NCI-H1105 treated with DMSO at 0.1 percent for 48 hours (cell line): ENCODE measurements around the gene SEPHS2.
"Not testable (repeated sequence)": the region's sequence is repeated elsewhere in the genome, so short reads cannot be mapped to it uniquely, and the experiment has no call there.

Experiments
- DNase-seq: peaks from one replicate; lab custom pipeline; 2025; lab: John Stamatoyannopoulos, UW

SEPHS2 gene

GRCh38 chr16:30445408-30446202 is at the start of gene SEPHS2:
Gene SEPHS2 (minus strand): TSS chr16:30445874. CDS start chr16:30445727, 147 bp downstream.
- peak; percentile 91 for DNase-seq

GRCh38 chr16:30494709-30495108 is 49.0 kb upstream of the SEPHS2 start:
- no peak for DNase-seq

- no peak for DNase-seq
Measured at GRCh38 chr16:30493941-30494488, 48.3 kb upstream of the SEPHS2 start.

- DNase-seq: no peak
Measured at GRCh38 chr16:30491744-30492308, 46.2 kb upstream of the SEPHS2 start.

GRCh38 chr16:30491229-30491628 is 45.6 kb upstream of the SEPHS2 start:
- no peak for DNase-seq

GRCh38 chr16:30490210-30490609 is 44.5 kb upstream of the SEPHS2 start:
- DNase-seq: no peak

- no peak for DNase-seq
Measured at GRCh38 chr16:30488764-30489605, 43.3 kb upstream of the SEPHS2 start.

GRCh38 chr16:30485818-30486436 is 40.3 kb upstream of the SEPHS2 start:
- DNase-seq: no peak

- DNase-seq: no peak
Measured at GRCh38 chr16:30484887-30485286, 39.2 kb upstream of the SEPHS2 start.

- DNase-seq: no peak
Measured at GRCh38 chr16:30482366-30482765, 36.7 kb upstream of the SEPHS2 start.

- no peak for DNase-seq
Measured at GRCh38 chr16:30481381-30481780, 35.7 kb upstream of the SEPHS2 start.

GRCh38 chr16:30478766-30479478 is 33.2 kb upstream of the SEPHS2 start:
- no peak for DNase-seq

- DNase-seq: not testable (repeated sequence)
Measured at GRCh38 chr16:30477773-30478172, 32.1 kb upstream of the SEPHS2 start.

GRCh38 chr16:30476991-30477390 is 31.3 kb upstream of the SEPHS2 start:
- DNase-seq: no peak

GRCh38 chr16:30474684-30475083 is 29.0 kb upstream of the SEPHS2 start:
- no peak for DNase-seq

- no peak for DNase-seq
Measured at GRCh38 chr16:30474074-30474452, 28.4 kb upstream of the SEPHS2 start.

GRCh38 chr16:30473231-30474073 is 27.8 kb upstream of the SEPHS2 start:
- DNase-seq: no peak

- DNase-seq: no peak
Measured at GRCh38 chr16:30472328-30472942, 26.8 kb upstream of the SEPHS2 start, which contains the start of gene ITGAL. Gene ITGAL (plus strand): TSS chr16:30472742. CDS start chr16:30472838, 96 bp downstream.

GRCh38 chr16:30470632-30470995 is 24.9 kb upstream of the SEPHS2 start:
- no peak for DNase-seq

- no peak for DNase-seq
Measured at GRCh38 chr16:30470170-30470512, 24.5 kb upstream of the SEPHS2 start.
